Muscle of arm (tissue), 12 donors: ENCODE data around the gene RGS18. TPM values are rescaled to one million over a fixed set of nuclear protein-coding genes. Genes with fewer than 3 reads are reported as not detected.

Experiments
- polyA plus RNA-seq, 12 donors: library from polyadenylated mRNA; unstranded; fragments of 120-200 nt; gene quantifications; one replicate each; pipeline ENCODE4 v1.2.1, GENCODE V29; 2013; ENCODE audit not compliant: insufficient read length in 12 of 12

The RGS18 gene
- polyA plus RNA-seq, 12 donors = 0.74 to 3.1 (median 1.4) TPM; not detected in 2

Other genes with a start within 250 kb of the RGS18 start
- gene RGS21, start 158.5 kb downstream of the RGS18 start, polyA plus RNA-seq = under 1 TPM in 1 of 12 donors, not detected in 11; 0.11 TPM